ENCODE measurements around the gene GPHN.
"Not testable (repeated sequence)": the region's sequence is repeated elsewhere in the genome, so short reads cannot be mapped to it uniquely, and the experiment has no call there.

GPHN gene

DNA sequence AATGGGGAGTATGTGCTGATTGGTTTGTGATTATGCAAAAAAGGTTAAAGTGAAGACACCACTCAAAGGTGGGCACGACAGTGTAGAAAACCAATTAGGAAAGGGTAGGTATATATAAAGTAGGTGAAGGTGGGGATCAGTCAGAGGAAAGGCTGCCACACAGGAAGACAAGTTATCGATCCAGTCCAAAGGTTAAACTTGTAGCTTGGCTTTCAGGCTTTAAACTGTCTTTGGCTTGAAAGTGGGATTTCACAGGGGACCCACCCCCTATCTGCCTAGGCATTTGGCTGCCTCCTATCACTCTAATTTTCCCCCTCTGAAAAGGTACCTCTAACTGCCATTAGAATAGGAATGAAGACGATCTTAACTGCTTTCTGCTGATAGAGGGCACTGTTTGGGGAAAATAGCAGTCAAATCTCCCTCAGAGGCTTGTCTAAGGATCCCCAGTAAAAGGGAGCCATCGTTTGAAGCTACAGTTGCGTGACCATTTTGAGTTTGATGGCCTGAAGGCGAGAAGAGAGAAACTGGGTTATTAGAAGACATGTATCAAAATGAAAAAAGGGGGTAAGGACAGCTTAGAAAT, 250.2 kb downstream of the GPHN start:
- DNase-seq (ENCODE audit: low read depth, low spot score): no peak

DNA sequence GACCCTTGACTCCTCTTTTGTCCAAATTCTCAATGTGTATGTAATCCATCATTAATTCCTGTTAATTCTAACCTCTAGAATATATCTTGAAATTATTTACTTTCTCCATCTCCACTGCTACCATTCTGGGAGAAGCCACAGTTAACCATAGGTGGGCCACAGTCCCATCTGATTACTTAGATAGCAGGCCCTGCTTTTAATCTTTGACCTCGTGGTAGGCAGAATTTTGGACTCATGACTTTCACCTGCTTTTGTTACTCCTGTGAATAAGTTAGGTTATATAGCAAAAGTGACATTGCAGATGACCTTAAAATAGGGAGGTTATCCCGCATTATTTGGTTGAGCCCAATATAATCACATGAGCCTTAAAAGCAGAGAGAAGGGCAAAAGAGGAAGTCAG, 264.2 kb downstream of the GPHN start:
- DNase-seq (ENCODE audit: low read depth, low spot score): no peak

DNA sequence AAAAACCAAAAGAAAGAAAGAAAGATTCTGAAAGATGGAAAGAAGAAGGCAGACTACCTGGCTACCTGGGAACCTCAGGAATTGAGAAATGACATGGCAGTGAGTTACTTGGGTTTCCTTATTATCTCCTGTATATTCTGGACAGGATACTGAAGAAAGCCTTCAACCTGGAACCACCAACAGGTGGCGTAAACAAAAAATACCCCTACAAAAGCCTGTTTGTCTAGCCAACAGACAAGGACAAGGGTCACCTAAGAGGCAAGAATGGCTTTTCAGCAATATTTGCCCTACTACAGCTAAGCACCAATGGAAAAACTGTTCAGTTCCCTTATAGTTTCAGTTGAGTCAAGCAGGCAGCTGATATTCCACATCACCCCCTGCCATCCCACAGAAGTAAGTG, 274.9 kb downstream of the GPHN start:
- no peak for DNase-seq (ENCODE audit: low read depth, low spot score)

DNA sequence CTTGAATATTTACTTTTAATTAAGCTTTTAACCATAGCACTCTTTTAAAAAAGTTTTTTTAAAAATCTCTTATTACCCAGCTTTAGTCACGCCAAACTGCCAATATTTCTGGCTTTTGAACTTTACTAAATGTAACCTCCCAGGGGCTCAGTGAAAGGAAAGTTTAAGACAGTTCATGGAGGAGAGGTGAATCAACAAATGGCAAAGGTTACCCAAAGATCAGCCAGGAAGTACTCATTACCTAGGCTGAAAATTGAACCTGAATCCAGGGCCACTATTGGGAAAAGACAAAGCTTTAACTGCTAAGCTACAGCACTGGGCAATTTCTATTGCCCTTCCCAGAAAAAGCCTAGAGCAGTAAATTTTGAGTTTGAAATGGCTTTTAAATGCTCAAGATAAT, 282.2 kb downstream of the GPHN start:
- DNase-seq (ENCODE audit: low read depth, low spot score): no peak

DNA sequence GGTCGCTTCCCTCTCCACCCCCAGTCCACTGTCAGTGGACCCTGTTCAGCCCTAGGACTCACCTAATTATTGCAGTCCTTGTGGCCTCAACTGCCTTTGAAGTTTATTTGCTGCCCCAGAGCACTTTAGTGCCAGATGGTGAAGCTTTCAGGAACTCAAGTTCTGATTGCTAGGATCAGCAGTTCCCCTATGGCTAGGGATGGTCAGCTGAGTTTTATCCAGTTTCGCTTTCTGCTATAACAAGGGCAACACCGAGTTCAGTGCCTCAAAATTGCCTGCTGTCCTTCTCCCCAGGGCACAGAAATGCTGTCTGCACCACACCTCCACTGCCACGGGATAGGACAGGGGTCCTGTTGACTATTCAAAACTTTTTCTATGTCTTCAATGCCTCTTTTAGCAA, 295.0 kb downstream of the GPHN start:
- no peak for DNase-seq (ENCODE audit: low read depth, low spot score)

DNA sequence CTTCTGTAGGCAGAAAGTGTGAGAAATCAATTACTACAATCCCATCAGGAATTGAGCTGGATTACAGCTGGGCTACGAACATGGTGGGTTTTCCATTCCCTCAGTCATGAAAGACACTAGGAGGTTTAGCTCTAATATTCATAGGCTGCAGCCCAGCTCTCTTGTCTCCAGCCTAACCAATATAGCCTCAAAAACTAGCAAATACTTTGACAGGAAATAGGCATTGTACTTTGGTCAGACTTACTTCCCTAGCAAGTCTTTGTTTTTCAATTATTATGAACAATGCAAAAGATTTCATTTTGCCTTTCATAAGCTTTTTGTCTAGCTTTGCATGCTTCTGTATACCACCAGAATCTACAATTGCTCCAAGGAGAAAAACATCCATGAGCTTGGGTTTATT, 296.2 kb downstream of the GPHN start:
- no peak for DNase-seq (ENCODE audit: low read depth, low spot score)

DNA sequence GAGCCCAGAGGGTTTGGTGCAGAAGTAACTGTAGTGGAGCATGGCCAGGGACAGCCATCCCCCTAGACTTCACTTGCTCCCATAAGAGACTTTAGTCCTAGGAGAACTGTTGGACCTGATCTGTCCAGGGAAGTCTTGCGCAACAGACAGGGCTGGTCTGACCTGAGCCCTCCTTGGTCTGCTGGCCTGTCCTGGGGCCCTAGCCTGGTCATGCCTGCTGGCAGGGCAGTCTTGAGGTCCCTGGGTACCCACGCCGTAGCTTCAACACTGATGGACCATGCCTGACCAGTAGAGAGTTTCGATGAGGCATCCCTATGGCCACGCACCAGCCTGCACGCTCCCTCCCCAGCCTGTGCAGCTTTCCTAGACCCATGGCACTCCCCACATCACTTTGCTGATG, 305.7 kb downstream of the GPHN start:
- DNase-seq (ENCODE audit: low read depth, low spot score): no peak

DNA sequence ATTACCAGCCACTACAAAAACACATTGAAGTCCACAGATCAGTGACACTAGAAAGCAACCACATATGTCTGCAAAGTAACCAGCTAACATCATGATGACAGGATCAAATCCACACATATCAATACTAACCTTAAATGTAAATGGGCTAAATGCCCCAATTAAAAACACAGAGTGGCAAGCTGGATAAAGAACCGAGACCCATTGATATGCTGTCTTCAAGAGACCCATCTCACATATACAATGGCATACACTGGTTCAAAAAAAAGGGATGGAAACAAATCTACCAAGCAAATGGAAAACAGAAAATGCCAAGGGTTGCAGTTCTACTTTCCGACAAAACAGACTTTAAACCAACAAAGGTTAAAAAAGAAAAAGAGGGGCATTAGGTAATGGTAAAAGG, 307.7 kb downstream of the GPHN start:
- no peak for DNase-seq (ENCODE audit: low read depth, low spot score)

DNA sequence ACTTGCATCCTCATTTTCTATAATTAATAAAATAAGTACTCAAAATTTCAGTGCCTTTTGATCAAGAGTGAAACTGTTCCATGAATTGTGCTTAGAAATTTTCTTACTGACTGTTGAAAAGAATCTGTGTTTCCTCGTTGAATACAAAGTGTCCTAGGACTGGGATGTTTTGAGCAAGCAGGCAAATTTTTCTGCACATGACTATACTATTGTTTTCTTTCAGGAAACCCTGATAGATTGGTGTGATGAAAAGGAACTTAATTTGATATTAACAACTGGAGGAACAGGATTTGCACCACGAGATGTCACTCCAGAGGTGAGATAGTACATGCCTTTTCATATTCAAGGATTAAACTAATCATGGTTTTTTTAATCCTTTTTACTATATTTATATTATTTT, 316.3 kb downstream of the GPHN start:
- no peak for DNase-seq (ENCODE audit: low read depth, low spot score)

DNA sequence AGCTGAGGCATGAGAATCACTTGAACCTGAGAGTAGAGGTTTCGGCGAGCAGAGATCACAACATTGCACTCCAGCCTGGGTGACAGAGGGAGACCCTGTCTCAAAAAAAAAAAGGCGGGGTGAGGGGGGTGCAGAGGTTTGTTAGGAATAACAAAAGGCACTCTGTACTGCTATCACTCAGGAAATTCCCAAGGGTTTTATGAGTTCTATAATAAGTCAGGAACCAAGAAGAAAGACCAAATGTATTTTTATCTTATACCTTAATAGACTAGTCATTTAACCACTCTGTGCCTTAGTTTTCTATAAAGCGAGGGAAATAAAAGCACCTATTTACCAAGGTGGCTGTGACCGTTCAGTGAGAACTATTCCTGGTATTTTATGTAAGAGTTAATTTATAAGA, 319.2 kb downstream of the GPHN start:
- DNase-seq (ENCODE audit: low read depth, low spot score): no peak

DNA sequence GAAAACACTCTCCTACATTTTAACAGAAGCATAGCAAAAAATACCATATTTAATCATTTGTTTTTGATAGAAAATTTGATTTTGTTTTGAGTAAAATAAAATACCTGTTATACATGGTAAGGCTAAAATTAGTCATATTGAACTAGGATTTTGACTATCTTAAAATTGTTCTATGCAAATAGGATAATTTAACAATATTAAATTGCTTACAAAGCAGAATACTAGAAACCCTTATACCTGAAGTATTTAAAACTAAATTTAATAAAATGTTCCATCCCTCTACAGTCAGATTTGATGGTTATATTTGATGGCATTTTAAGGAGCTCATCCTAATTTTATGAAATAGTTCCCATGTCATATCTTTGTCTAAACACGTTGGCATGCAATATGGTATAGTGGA, 323.2 kb downstream of the GPHN start:
- DNase-seq (ENCODE audit: low read depth, low spot score): no peak

DNA sequence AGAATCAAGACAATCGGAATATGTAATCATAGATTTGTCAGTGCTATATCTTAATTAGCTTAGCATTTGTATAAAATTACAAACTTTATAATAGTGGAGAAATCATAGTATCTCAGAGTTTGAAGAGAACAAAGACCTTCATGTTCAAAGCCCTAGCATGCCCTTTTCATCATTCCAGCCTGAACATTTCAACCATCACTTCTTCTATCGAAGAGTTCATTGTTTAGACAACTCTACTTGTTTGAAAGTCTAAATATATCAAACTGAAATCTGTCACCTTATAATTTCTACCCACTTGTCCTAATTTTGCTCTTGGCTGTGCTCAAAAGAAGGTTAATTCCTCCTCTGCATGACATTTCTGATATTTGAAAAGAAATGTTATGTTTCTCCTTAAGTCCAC, 325.9 kb downstream of the GPHN start:
- no peak for DNase-seq (ENCODE audit: low read depth, low spot score)

DNA sequence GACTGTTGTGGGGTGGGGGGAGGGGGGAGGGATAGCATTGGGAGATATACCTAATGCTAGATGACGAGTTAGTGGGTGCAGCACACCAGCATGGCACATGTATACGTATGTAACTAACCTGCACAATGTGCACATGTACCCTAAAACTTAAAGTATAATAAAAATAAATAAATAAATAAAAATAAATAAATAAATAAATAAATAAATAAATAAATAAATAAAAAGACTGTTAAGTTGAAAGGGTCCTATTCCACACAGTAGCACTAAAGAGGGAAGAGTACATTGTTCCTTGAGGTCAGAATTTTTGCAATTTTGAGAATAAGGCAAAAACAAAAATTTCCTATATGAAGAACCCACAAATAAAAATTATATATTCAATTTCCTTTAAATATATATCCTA, 329.5 kb downstream of the GPHN start:
- DNase-seq (ENCODE audit: low read depth, low spot score): not testable (repeated sequence)

DNA sequence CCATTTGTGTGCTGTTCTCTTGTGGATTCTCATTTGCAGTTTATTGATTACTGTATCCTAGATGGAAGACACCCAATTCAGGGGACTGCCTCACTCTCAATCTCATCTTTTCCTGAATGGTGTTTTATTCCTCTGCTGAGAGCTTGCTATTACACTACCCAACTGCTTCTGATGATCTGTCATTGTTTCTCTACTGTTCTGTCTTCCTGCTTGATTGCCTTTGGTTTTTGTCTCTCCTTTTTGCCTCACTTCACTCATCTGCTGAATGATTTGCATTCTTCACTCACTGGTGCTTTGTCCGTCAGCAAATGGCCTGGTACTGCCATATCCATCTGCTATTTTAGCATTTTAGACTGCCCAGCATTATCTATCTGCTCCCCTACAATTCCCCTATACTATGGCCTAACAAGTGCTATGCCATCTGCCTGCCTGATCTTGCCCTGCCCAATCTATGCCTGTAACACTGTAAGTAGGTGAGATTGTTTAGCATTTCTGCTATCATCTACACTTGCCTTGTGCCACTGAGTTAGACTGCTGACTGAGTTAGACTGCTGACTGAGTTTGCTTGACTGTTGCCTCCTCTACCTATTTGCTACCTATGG, 335.1 kb downstream of the GPHN start:
- DNase-seq (ENCODE audit: low read depth, low spot score): no peak

DNA sequence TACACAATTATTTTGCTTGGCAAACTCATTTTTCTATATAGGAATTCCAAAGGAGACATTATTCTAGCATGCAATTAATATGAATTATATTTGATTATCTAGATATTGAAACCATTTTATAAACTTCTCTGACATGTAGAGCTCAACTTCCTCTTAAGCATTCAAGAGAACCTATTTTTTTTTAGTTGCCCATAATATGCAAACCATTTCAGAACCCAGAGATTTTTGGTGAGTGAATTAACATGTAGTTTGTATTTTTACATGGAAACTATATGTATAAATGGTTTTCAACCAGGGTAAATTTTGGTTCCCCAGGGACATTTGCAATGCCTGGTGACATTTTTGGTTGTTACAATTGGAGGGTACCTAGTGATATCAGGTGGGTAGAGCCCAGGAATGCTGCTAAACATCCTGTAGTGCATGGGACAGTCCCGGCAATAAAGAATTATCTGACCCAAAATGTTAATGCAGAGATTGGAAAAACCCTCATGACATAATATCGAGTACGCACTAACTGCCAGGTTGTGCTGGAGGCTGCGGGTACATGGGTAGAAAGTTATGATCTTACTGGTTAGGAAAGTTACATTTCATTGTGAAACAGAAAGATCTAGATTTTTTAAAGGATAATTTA, 342.4 kb downstream of the GPHN start:
- DNase-seq (ENCODE audit: low read depth, low spot score): no peak

DNA sequence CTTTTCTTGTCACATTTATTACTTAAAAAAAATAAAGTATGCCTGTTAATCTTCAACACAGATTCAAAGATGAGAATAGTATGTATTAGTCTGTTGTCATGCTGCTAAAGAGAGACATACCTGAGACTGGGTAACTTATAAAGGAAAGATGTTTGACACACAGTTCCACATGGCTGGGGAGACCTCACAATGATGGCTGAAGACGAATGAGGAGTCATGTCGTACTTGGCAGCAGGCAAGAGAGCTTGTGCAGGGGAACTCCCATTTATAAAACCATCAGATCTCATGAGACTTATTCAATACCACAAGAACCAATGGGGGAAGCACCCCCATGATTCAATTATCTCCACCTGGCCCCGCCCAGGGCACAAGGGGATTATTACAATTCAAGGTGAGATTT, 345.4 kb downstream of the GPHN start:
- no peak for DNase-seq (ENCODE audit: low read depth, low spot score)

DNA sequence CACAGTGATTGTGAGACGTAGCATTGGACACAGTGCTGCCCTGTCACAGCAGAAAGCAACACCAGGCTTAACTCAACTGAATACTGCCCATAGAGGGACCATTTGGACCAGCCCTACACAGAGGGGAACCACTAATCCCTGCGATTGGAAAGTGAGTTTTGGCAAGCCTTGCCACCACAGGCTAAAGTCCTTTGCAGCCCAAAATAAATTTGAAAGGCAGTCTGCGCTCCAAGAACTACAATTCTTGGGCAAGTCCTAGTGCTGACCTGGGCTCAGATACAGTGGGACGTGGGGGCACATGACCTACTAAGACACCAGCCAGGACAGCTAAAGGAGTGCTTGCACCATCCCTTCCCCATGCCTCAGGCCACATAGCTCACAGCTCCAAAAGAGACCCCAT, 349.9 kb downstream of the GPHN start:
- DNase-seq (ENCODE audit: low read depth, low spot score): no peak

DNA sequence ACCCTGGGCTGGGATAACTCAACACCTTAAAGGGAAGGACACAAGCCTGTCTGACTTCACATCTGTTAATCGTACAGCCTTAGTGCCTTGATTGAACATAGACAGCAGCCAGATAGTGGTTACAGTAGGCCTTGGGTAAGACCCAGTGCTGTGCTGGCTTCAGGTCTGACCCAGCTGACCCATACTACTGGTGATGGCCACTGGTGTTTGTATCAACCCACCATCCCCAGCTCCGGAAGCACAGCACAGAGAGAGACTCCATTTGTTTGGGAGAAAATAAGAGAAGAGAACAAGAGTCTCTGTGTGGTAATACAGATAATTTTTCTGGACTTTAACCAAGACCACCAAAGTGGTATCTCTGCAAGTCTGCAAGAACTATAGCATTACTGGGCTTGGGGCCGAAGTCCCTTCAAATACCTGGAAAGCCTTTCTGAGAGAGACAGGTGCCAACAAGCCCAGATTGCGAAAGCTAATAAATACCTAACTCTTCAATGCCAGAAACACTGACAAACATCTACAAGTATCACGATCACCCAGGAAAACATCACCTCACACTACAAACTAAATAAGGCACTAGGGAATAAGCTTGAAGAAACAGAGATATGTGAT, 351.2 kb downstream of the GPHN start:
- no peak for DNase-seq (ENCODE audit: low read depth, low spot score)

DNA sequence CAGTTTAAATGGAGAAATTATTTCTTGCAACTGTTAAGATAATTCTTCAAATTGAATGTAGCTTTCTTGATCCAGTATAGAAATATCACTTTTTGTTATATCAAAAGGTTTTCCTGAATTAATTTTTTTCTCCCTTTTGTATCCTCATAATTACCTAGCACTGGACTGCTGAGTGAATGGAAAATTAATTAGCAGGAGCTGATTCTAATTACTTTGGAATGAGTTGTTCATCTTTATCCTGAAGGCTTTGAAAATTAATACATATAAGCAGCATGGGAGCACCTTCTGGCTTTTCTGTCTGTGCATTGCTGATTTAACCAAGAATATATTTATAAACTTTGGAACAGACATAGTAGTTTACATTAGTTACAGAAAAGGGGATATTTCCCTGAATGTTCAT, 373.6 kb downstream of the GPHN start:
- DNase-seq (ENCODE audit: low read depth, low spot score): no peak

DNA sequence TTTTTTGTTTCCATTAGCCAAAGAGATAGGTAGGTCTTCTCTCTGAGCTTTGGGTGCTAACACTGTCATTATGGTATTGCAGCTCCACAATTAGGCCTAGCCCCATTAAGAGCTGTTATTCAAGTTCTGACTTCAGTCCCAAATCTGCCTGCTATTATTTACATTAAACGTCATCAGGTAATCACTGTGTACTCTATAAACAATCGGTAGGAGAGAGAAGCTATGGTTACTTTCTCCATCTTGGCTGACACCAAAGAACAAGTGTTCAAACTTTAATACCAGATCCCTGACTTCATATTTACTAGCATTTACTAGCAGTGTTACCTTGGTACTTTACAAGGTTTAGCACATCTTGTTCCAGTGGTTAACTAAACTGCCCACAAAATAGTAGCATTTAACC, 376.2 kb downstream of the GPHN start:
- no peak for DNase-seq (ENCODE audit: low read depth, low spot score)

DNA sequence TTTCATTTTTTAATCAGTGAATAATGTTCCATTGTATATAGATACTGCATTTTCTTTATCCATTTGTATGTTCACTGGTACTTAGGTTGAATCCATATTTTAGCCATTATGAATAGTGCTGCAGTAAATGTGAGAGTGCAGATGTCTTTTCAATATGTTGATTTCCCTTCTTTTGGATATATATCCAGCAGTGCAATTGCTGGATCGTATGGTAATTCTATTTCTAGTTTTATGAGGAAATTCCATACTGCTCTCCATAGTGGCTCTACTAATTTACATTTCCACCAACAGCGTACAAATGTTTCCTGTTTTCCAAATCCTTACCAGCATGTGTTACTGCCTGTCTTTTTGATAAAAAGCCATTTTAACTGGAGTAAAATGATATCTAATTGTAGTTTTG, 392.8 kb downstream of the GPHN start:
- no peak for DNase-seq (ENCODE audit: low read depth, low spot score)

DNA sequence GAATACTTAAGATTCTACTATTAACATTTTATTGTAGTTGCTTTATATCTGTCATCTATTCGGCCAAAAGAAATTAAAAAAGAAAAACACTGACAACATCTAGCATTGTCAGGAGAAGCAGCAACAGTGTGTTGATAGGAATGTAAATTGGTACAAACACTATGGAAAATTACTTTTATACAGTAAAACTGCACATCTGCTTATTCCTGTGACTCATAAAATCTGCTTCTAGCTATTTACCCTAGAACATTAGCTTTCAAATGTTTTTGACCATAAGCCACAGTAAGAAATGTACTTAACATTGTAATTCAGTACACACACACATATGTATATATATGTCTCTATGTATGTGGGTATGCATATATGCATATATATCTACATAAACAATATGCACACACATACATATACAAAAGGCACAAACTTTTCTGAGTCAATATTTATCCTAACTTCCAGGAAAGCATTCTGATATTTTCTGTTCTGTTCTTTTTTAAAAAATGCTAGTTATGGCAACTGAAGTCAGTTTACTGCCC, 402.4 kb downstream of the GPHN start:
- DNase-seq (ENCODE audit: low read depth, low spot score): no peak

DNA sequence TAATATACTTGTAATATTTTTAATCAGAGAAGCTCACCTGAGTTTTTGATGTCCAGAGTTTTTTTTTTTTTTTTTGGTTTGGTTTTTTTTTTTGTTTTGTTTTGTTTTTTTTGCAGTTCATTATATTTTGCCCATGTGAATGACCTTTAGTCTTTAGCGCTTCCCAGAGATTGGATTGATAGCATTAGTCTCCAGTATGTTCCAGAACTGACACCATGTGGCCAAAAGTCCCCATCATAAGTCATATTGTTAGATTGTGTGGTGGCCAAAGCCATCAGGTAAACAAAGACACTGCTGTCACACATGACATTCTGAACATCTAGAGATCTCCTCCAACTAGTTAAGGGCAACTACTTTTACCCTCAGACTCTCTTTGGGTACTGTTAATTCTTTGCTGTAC, 408.5 kb downstream of the GPHN start:
- no peak for DNase-seq (ENCODE audit: low read depth, low spot score)

All from brain pericyte (primary cell).